ENCODE data around the gene EFCAB6.

The EFCAB6 gene

GRCh38 chr22:43533156-43533530, 279.0 kb downstream of the EFCAB6 start:
- Histone ChIP-seq H2AK5ac (ENCODE audit: low read length) (no peak overlapping the region), H3K4me1 (ENCODE audit: control insufficient read depth in 1 of 2, insufficient read depth in 2 of 2, low read length in 2 of 2) (no peaks in the 10 kb centered on the region), H3K4me2 (ENCODE audit: low read length) (no peak overlapping the region), H3K23ac (ENCODE audit: low read length) (no peak overlapping the region), H3K79me2 (ENCODE audit: control insufficient read depth, insufficient read depth, low read length, poor library complexity) (no peaks in the 10 kb centered on the region), H3K27ac (ENCODE audit: low read depth, low read length) (no peak overlapping the region), H3K9me3 (ENCODE audit: insufficient read depth, low read depth, low read length) (peaks cover 7% of the 10 kb centered on the region), H4K8ac (ENCODE audit: low read depth, low read length) (no peak overlapping the region), H4K91ac (ENCODE audit: low read depth, low read length) (no peak overlapping the region), H3K9ac (ENCODE audit: low read length) (no peak overlapping the region), H3K4me3 (ENCODE audit: low read depth, low read length) (no peak overlapping the region), H3K27me3 (ENCODE audit: insufficient read depth, low read length) (no peaks in the 10 kb centered on the region), H3K4ac (ENCODE audit: low read depth, low read length) (no peak overlapping the region), H2BK120ac (ENCODE audit: insufficient read depth, low read length, poor library complexity) (no peak overlapping the region), H2AFZ (ENCODE audit: insufficient read depth, low read length, poor library complexity) (no peak overlapping the region), H4K12ac (ENCODE audit: low read depth, low read length) (no peak overlapping the region), H2BK12ac (ENCODE audit: low read length) (no peak overlapping the region), H2BK5ac (ENCODE audit: low read depth, low read length, poor library complexity) (no peak overlapping the region), H3K79me1 (ENCODE audit: low read length) (no peaks in the 10 kb centered on the region), H3K14ac (ENCODE audit: low read length) (no peak overlapping the region), H3K36me3 (ENCODE audit: control insufficient read depth in 1 of 2, insufficient read depth in 2 of 2, low read length in 2 of 2) (no peaks in the 10 kb centered on the region), H3K18ac (ENCODE audit: low read length) (no peak overlapping the region)
- WGBS (ENCODE audit: extremely low coverage, insufficient coverage, insufficient read length), result no CpG with 5 or more reads among the region's 3 CpGs
- DNase-seq, result no peak

- Histone ChIP-seq H2BK12ac (ENCODE audit: low read length) (no peak overlapping the region), H4K91ac (ENCODE audit: low read depth, low read length) (no peak overlapping the region), H3K27me3 (ENCODE audit: insufficient read depth, low read length) (no peaks in the 10 kb centered on the region), H2BK5ac (ENCODE audit: low read depth, low read length, poor library complexity) (no peak overlapping the region), H3K18ac (ENCODE audit: low read length) (no peak overlapping the region), H3K36me3 (ENCODE audit: control insufficient read depth in 1 of 2, insufficient read depth in 2 of 2, low read length in 2 of 2) (no peaks in the 10 kb centered on the region), H4K8ac (ENCODE audit: low read depth, low read length) (no peak overlapping the region), H3K9me3 (ENCODE audit: insufficient read depth, low read depth, low read length) (peaks cover 7% of the 10 kb centered on the region), H2AFZ (ENCODE audit: insufficient read depth, low read length, poor library complexity) (no peak overlapping the region), H3K27ac (ENCODE audit: low read depth, low read length) (no peak overlapping the region), H3K4me2 (ENCODE audit: low read length) (no peak overlapping the region), H2BK120ac (ENCODE audit: insufficient read depth, low read length, poor library complexity) (no peak overlapping the region), H3K14ac (ENCODE audit: low read length) (no peak overlapping the region), H4K12ac (ENCODE audit: low read depth, low read length) (no peak overlapping the region), H3K4me3 (ENCODE audit: low read depth, low read length) (peak overlapping the region; percentile 25), H3K9ac (ENCODE audit: low read length) (no peak overlapping the region), H3K79me1 (ENCODE audit: low read length) (no peaks in the 10 kb centered on the region), H3K4ac (ENCODE audit: low read depth, low read length) (no peak overlapping the region), H3K79me2 (ENCODE audit: control insufficient read depth, insufficient read depth, low read length, poor library complexity) (no peaks in the 10 kb centered on the region), H3K23ac (ENCODE audit: low read length) (no peak overlapping the region), H3K4me1 (ENCODE audit: control insufficient read depth in 1 of 2, insufficient read depth in 2 of 2, low read length in 2 of 2) (no peaks in the 10 kb centered on the region), H2AK5ac (ENCODE audit: low read length) (no peak overlapping the region)
- no CpG with 5 or more reads among the region's 17 CpGs for WGBS (ENCODE audit: extremely low coverage, insufficient coverage, insufficient read length)
- DNase-seq, result no peak
Observed at GRCh38 chr22:43532301-43533155, 279.6 kb downstream of the EFCAB6 start.

GRCh38 chr22:43531651-43532050, 280.5 kb downstream of the EFCAB6 start:
- Histone ChIP-seq H3K4me1 (ENCODE audit: control insufficient read depth in 1 of 2, insufficient read depth in 2 of 2, low read length in 2 of 2) (no peaks in the 10 kb centered on the region), H3K27me3 (ENCODE audit: insufficient read depth, low read length) (no peaks in the 10 kb centered on the region), H3K9me3 (ENCODE audit: insufficient read depth, low read depth, low read length) (peaks cover 7% of the 10 kb centered on the region), H4K12ac (ENCODE audit: low read depth, low read length) (no peak overlapping the region), H2AFZ (ENCODE audit: insufficient read depth, low read length, poor library complexity) (no peak overlapping the region), H2AK5ac (ENCODE audit: low read length) (no peak overlapping the region), H2BK120ac (ENCODE audit: insufficient read depth, low read length, poor library complexity) (no peak overlapping the region), H3K36me3 (ENCODE audit: control insufficient read depth in 1 of 2, insufficient read depth in 2 of 2, low read length in 2 of 2) (no peaks in the 10 kb centered on the region), H4K8ac (ENCODE audit: low read depth, low read length) (no peak overlapping the region), H3K4ac (ENCODE audit: low read depth, low read length) (no peak overlapping the region), H3K4me3 (ENCODE audit: low read depth, low read length) (no peak overlapping the region), H3K79me1 (ENCODE audit: low read length) (no peaks in the 10 kb centered on the region), H3K27ac (ENCODE audit: low read depth, low read length) (no peak overlapping the region), H3K4me2 (ENCODE audit: low read length) (no peak overlapping the region), H3K18ac (ENCODE audit: low read length) (no peak overlapping the region), H3K79me2 (ENCODE audit: control insufficient read depth, insufficient read depth, low read length, poor library complexity) (no peaks in the 10 kb centered on the region), H3K9ac (ENCODE audit: low read length) (no peak overlapping the region), H2BK12ac (ENCODE audit: low read length) (no peak overlapping the region), H4K91ac (ENCODE audit: low read depth, low read length) (no peak overlapping the region), H3K14ac (ENCODE audit: low read length) (no peak overlapping the region), H2BK5ac (ENCODE audit: low read depth, low read length, poor library complexity) (no peak overlapping the region), H3K23ac (ENCODE audit: low read length) (no peak overlapping the region)
- no CpG with 5 or more reads among the region's 4 CpGs for WGBS (ENCODE audit: extremely low coverage, insufficient coverage, insufficient read length)
- DNase-seq, result no peak

- Histone ChIP-seq H2BK5ac (ENCODE audit: low read depth, low read length, poor library complexity) (no peak overlapping the region), H2BK120ac (ENCODE audit: insufficient read depth, low read length, poor library complexity) (no peak overlapping the region), H3K23ac (ENCODE audit: low read length) (no peak overlapping the region), H4K12ac (ENCODE audit: low read depth, low read length) (no peak overlapping the region), H3K79me2 (ENCODE audit: control insufficient read depth, insufficient read depth, low read length, poor library complexity) (no peaks in the 10 kb centered on the region), H2AFZ (ENCODE audit: insufficient read depth, low read length, poor library complexity) (no peak overlapping the region), H4K91ac (ENCODE audit: low read depth, low read length) (no peak overlapping the region), H3K14ac (ENCODE audit: low read length) (no peak overlapping the region), H3K36me3 (ENCODE audit: control insufficient read depth in 1 of 2, insufficient read depth in 2 of 2, low read length in 2 of 2) (no peaks in the 10 kb centered on the region), H3K79me1 (ENCODE audit: low read length) (no peaks in the 10 kb centered on the region), H4K8ac (ENCODE audit: low read depth, low read length) (no peak overlapping the region), H3K4me1 (ENCODE audit: control insufficient read depth in 1 of 2, insufficient read depth in 2 of 2, low read length in 2 of 2) (no peaks in the 10 kb centered on the region), H3K9me3 (ENCODE audit: insufficient read depth, low read depth, low read length) (peaks cover 7% of the 10 kb centered on the region), H3K9ac (ENCODE audit: low read length) (no peak overlapping the region), H3K27me3 (ENCODE audit: insufficient read depth, low read length) (no peaks in the 10 kb centered on the region), H3K4ac (ENCODE audit: low read depth, low read length) (no peak overlapping the region), H3K27ac (ENCODE audit: low read depth, low read length) (no peak overlapping the region), H2BK12ac (ENCODE audit: low read length) (no peak overlapping the region), H3K4me2 (ENCODE audit: low read length) (no peak overlapping the region), H3K4me3 (ENCODE audit: low read depth, low read length) (no peak overlapping the region), H2AK5ac (ENCODE audit: low read length) (no peak overlapping the region), H3K18ac (ENCODE audit: low read length) (no peak overlapping the region)
- WGBS (ENCODE audit: extremely low coverage, insufficient coverage, insufficient read length), result no CpG with 5 or more reads among the region's 34 CpGs
- DNase-seq, result no peak
Observed at GRCh38 chr22:43530349-43531201, 281.5 kb downstream of the EFCAB6 start.
